IPS DF 6.9 (cell line): Measurements from ENCODE around the gene IRS1.
"Not testable (repeated sequence)": the region's sequence is repeated elsewhere in the genome, so short reads cannot be mapped to it uniquely, and the experiment has no call there.

Experiments
- DNase-seq: peaks from one replicate; pipeline ENCODE4 v3.0.0-alpha.2; 2013; ENCODE audit warnings: low read depth, low spot score
- H3K27ac ChIP-seq: one replicate; pipeline ENCODE4 v1.5.1; 2013; ENCODE audit warnings: low read length, control low read depth
- H3K27me3 ChIP-seq: 2 replicates; pipeline ENCODE4 v1.6.1; 2013; ENCODE audit warnings: mild to moderate bottlenecking, low read length; ENCODE audit not compliant: control insufficient read depth, insufficient read depth
- H3K36me3 ChIP-seq: 2 replicates; pipeline ENCODE4 v1.6.1; 2013; ENCODE audit warnings: low read length; ENCODE audit not compliant: control insufficient read depth, insufficient read depth
- H3K4me1 ChIP-seq: 2 replicates; pipeline ENCODE4 v1.6.1; 2013; ENCODE audit warnings: low read length; ENCODE audit not compliant: control insufficient read depth, insufficient read depth
- H3K4me3 ChIP-seq: 2 replicates; pipeline ENCODE4 v1.5.1; 2013; ENCODE audit warnings: mild to moderate bottlenecking, low read length
- H3K9me3 ChIP-seq: 2 replicates; pipeline ENCODE4 v1.6.1; 2013; ENCODE audit warnings: low read length, inconsistent platforms; ENCODE audit not compliant: control insufficient read depth, insufficient read depth
- WGBS: extraction: QIAGEN DNeasy Blood & Tissue Kit; methylation state at CpG from one replicate; pipeline ENCODE4 v1.1.7; 2013; ENCODE audit warnings: mixed read lengths, missing lambda C conversion rate; ENCODE audit not compliant: insufficient read length, insufficient coverage; 5-methylcytosine and 5-hydroxymethylcytosine counted together

Gene IRS1

GRCh38 chr2:226799211-226799975, at the start of gene IRS1:
IRS1 (minus strand) TSS chr2:226799820; CDS start chr2:226798738, 1,082 bp downstream.
- Histone ChIP-seq H3K9me3 (no peaks in the 10 kb centered on the region), H3K36me3 (peaks cover 8% of the 10 kb centered on the region), H3K4me1 (peaks cover 8% of the 10 kb centered on the region), H3K27me3 (no peaks in the 10 kb centered on the region), H3K4me3 (peak within 1 kb of the TSS; percentile 93; the same call in 1 of the 2 replicates), H3K27ac (no peak within 1 kb of the TSS)
- WGBS: no CpG with 5 or more reads among the region's 82 CpGs
- no peak for DNase-seq

DNA sequence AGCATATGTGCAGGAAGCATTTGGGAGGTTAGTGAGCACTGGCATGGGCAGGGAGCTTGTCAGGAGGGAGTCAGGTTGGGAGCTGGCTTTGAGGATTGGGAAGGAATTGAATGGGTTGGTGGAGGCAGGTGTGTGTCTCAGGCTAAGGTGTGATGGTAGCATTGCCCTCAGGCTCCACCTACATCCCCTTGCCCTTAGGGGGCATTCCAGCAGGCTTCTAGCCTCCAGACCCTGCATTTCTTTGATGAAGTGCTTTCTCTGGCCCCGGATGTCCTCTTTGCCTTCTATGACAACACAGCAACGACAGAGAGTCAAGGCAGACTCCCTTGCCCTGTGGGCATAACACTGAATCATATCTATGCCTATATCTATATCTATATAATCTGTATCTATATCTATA, 49.7 kb upstream of the IRS1 start:
- Histone ChIP-seq H3K27me3 (no peaks in the 10 kb centered on the region), H3K9me3 (no peaks in the 10 kb centered on the region), H3K27ac (no peak overlapping the region), H3K4me1 (peaks cover 2% of the 10 kb centered on the region; the same call in 1 of the 2 replicates), H3K4me3 (no peak overlapping the region), H3K36me3 (no peaks in the 10 kb centered on the region)
- WGBS: no CpG with 5 or more reads among the region's 2 CpGs
- DNase-seq: no peak

DNA sequence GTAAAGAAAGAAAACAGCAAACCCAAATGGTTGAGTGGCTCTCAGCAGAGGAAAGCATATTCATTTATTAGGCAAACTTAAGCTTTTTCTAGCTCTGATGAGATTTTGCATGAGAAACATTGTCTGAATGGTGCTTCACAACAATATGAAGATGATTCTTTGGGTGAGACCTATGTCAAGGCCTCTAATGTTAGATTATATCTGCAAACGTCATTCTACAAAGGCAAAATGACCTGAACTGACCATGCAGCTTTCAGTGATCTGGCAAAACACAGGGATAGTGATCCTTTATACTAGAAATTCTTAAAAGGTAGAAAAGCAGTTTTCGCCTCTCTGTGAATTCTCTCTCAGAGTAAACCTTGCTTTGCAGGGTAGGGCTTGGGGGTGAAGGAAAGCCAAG, 47.9 kb upstream of the IRS1 start:
- DNase-seq: no peak
- Histone ChIP-seq H3K4me3 (no peak overlapping the region), H3K27ac (no peak overlapping the region), H3K4me1 (peaks cover 2% of the 10 kb centered on the region; the same call in 1 of the 2 replicates), H3K36me3 (no peaks in the 10 kb centered on the region), H3K27me3 (no peaks in the 10 kb centered on the region), H3K9me3 (no peaks in the 10 kb centered on the region)
- WGBS: no CpG with 5 or more reads among the region's 2 CpGs

DNA sequence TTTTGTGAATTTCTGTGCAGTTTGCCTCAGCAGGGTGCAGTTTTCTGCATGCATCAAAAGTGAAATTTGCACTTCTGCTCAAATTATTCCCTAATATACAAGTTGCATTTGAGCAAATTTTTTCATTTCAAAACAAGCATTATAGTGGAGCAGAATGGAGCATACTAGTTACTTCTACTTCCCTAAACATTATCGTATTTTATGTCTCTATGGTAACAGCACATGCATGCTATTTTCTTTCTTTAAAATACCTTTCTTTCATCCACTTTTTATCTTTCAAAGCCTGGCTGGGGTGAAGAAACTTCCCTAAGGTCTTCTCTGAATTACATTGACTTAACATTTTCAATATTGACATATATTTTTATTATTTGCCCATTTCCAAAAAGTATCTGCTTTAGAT, 47.5 kb upstream of the IRS1 start:
- Histone ChIP-seq H3K9me3 (no peaks in the 10 kb centered on the region), H3K27me3 (no peaks in the 10 kb centered on the region), H3K27ac (no peak overlapping the region), H3K4me1 (peaks cover 2% of the 10 kb centered on the region; the same call in 1 of the 2 replicates), H3K4me3 (no peak overlapping the region), H3K36me3 (no peaks in the 10 kb centered on the region)
- no CpG with 5 or more reads among the region's 1 CpG for WGBS
- DNase-seq: no peak

DNA sequence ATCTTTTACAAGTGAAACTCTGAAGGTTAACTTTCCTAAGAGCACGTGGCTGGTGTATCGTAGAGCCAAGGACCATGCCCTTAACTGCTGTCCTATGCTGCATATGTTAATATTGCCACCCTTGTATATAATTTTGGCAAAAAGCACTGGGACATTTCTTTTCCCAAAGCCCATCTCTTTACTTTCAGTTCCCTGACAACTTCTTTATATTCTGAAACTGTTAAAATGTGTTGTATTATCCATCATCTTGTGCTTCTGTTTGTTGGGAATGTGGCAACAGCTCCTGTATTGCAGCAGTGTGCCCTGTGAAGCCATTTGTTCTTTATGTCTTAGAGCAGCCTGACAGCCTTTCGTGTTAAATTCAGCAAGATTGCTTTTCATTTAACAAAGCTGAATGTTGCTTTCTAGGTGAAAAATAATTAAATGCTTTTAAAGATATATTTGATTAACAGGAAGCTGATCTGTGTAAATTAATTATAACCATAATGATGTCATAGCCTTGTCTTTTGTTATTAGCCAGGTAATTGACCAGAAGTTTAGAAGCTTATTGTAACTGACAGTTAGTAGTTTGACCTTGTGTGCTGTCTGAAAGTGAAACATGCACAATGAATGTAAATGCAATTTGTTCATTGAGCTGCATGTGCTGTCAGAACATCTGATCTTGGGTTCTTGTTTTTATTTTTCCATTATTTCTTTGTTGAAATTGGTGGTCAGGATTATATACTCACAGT, 45.9 kb upstream of the IRS1 start:
- H3K27ac ChIP-seq: no peak overlapping the region
- no peaks in the 10 kb centered on the region for H3K36me3 ChIP-seq
- no peak for DNase-seq
- H3K27me3 ChIP-seq: no peaks in the 10 kb centered on the region
- no CpG with 5 or more reads among the region's 3 CpGs for WGBS
- no peaks in the 10 kb centered on the region for H3K4me1 ChIP-seq
- H3K4me3 ChIP-seq: no peak overlapping the region
- no peaks in the 10 kb centered on the region for H3K9me3 ChIP-seq

DNA sequence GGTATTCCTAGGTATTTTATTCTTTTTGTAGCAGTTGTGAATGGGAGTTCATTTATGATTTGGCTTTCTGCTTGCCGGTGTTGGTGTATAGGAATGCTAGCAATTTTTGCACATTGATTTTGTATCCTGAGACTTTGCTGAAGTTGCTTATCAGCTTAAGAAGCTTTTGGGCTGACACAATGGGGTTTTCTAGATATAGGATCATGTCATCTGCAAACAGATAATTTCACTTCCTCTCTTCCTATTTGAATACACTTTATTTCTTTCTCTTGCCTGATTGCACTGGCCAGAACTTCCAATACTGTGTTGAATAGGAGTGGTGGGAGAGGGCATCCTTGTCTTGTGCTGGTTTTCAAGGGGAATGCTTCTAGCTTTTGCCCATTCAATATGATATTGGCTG, 43.4 kb upstream of the IRS1 start:
- H3K4me3 ChIP-seq, H3K27ac ChIP-seq, H3K27me3 ChIP-seq, H3K36me3 ChIP-seq, H3K4me1 ChIP-seq, H3K9me3 ChIP-seq, DNase-seq: not testable (repeated sequence)
- WGBS: no CpG with 5 or more reads among the region's 1 CpG

GRCh38 chr2:226839951-226840350, 40.3 kb upstream of the IRS1 start:
- no peaks in the 10 kb centered on the region for H3K27me3 ChIP-seq
- no peak for DNase-seq
- no peaks in the 10 kb centered on the region for H3K4me1 ChIP-seq
- H3K9me3 ChIP-seq: no peaks in the 10 kb centered on the region
- no peak overlapping the region for H3K4me3 ChIP-seq
- no CpG with 5 or more reads among the region's 2 CpGs for WGBS
- H3K36me3 ChIP-seq: no peaks in the 10 kb centered on the region
- no peak overlapping the region for H3K27ac ChIP-seq

- Histone ChIP-seq H3K9me3 (no peaks in the 10 kb centered on the region), H3K4me3 (no peak overlapping the region), H3K27me3 (no peaks in the 10 kb centered on the region), H3K4me1 (no peaks in the 10 kb centered on the region), H3K27ac (no peak overlapping the region), H3K36me3 (no peaks in the 10 kb centered on the region)
- no peak for DNase-seq
- no CpG with 5 or more reads among the region's 10 CpGs for WGBS
These were observed 39.5 kb upstream of the IRS1 start for GRCh38 chr2:226839161-226839560.

GRCh38 chr2:226838722-226839121, 39.1 kb upstream of the IRS1 start:
- no peaks in the 10 kb centered on the region for H3K4me1 ChIP-seq
- WGBS: no CpG with 5 or more reads among the region's 3 CpGs
- no peak overlapping the region for H3K4me3 ChIP-seq
- no peaks in the 10 kb centered on the region for H3K27me3 ChIP-seq
- H3K27ac ChIP-seq: no peak overlapping the region
- H3K36me3 ChIP-seq: no peaks in the 10 kb centered on the region
- DNase-seq: no peak
- H3K9me3 ChIP-seq: no peaks in the 10 kb centered on the region

DNA sequence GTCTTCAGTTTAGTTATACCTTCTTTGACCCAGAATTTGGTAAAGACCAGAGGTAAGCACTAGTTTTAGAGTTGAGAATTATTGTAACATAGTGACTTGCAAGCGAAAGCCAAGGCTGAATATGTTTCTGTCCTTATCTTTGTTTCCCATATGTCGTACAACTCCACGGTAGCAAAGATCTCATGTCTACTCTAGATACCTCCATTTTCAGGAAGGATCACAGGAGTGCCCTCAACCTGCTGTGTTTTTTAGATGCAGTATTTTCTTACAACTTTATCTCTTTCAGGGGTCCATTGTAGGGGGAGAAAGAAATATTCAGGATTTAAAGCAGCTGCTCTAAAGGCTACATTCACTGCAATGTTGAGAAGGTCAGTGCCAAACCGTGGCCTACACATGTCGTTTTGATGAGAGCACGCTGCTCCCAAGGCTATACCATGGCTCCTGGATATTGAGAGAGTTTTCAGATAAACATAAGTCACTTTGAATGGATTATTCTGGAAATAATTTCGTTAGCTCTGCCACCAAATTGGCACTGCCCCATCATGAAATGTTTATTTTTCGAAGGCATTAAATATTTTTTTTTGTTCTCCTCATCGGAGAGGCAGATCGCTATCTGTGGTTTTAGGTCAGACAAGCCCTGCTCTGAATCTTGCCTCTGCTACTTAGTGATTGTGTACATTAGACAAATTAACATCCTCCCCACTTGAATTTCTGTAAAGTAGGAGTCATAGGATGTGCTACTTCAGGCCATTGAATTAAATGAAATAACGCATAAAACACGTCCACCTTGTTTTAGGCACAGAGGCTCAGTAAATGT, 38.4 kb upstream of the IRS1 start:
- no peaks in the 10 kb centered on the region for H3K27me3 ChIP-seq
- no peaks in the 10 kb centered on the region for H3K36me3 ChIP-seq
- no CpG with 5 or more reads among the region's 12 CpGs for WGBS
- no peak overlapping the region for H3K4me3 ChIP-seq
- H3K27ac ChIP-seq: no peak overlapping the region
- H3K9me3 ChIP-seq: no peaks in the 10 kb centered on the region
- no peak for DNase-seq
- no peaks in the 10 kb centered on the region for H3K4me1 ChIP-seq
